Stimulated activated CD8-positive, alpha-beta memory T cell treated with anti-CD3 and anti-CD28 coated beads, Interleukin-12 subunit alpha, Interleukin-12 subunit beta, amount 100 ng/mL, for 1 hour (primary cell): ENCODE results near the gene TTC19.
"Not testable (repeated sequence)": the region's sequence is repeated elsewhere in the genome, so short reads cannot be mapped to it uniquely, and the experiment has no call there.

Experiments
- DNase-seq: peaks from one replicate; pipeline ENCODE4 v3.0.0-alpha.2; 2020; ENCODE audit warnings: low read depth

Gene TTC19

DNA sequence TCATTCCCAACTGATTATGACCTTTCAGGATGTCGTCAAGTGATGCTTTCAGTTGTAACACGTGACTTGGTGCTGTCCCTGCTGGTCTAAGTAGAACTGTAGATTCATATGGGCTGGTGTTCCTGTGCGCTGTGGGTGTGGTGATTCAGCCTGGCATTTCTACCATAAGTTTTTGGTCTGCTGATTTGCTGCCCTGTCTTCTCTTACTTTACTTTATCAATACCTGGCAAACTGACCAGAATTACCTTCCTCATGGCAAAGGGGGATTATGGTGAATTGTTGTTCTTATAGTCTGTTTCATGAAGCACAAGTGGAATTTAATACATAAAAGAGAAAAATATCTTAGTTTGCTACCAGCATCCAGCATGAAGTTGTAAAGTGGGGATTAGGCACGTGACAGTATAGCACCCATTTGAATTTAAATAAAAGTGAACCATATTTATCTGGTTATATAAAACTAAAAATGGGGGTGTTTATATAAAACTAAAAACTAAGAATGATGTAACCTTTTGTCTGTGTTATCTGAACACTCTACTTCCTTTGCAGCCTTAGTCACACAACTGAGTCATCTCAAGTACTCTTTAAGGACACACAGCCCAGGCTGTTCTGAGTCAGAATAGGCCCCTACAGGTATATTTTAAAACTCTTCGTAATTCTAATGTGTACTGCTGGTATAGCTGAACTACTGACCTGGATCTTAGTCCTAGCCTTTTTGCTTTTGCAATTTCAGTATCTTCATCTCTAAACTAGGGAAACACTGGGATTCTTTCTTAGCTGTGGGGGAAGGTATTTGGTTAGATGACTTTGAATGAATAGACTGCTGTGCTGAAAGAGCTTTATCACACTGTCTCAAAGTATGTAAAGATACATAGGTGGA lies 28.3 kb downstream of the TTC19 start:
- peak; percentile 8 for DNase-seq

GRCh38 chr17:16033729-16034349 lies 34.2 kb downstream of the TTC19 start:
- DNase-seq = no peak

- DNase-seq = no peak
Observed at GRCh38 chr17:16036261-16036660, 36.6 kb downstream of the TTC19 start.

DNA sequence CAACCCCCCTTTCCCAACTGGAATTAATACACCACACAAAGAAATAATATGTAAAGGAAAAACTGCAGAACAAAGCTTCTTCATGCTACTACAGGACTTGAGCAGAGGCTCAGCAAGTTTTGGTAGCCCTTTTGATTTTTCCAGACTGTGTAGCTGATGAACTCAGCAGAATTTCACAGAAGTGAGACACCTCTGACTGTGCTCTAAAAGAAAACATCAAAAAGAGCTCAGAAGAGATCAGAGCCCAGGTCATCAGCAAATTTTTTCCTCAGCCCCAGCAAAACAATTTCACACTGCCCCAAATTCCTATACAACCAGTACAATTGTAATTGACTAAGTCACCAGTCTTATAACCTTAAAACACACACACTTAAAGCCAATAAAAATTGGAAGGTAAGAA lies 38.0 kb downstream of the TTC19 start:
- no peak for DNase-seq

DNA sequence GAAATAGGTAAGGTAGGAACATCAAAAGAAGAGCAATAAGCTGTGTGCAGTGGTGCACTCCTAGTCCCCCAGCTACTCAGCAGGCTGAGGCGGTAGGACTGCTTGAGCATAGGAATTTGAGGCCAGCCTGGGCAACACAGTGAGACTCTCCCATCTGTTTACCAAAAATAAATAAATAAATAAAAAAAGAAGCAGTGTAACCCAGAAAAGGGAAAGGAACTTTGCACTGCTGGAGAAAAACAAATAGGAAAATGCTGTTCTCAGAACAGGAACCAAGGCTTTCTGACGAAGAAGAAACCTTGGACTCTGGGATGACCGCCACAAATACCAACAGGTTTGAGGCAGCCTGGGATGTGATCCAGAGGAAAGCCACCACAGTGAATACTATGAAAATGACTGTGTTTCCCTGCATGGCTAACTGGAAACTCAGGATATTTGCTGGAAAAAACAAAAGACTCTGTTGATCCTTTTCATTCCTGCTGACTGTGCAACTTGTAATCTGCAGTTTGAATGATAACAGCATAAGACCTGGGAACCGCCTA lies 41.2 kb downstream of the TTC19 start:
- DNase-seq = no peak

- DNase-seq = no peak
Observed at GRCh38 chr17:16044487-16044886, 44.9 kb downstream of the TTC19 start.

- no peak for DNase-seq
Observed at GRCh38 chr17:16046966-16047365, 47.3 kb downstream of the TTC19 start.

DNA sequence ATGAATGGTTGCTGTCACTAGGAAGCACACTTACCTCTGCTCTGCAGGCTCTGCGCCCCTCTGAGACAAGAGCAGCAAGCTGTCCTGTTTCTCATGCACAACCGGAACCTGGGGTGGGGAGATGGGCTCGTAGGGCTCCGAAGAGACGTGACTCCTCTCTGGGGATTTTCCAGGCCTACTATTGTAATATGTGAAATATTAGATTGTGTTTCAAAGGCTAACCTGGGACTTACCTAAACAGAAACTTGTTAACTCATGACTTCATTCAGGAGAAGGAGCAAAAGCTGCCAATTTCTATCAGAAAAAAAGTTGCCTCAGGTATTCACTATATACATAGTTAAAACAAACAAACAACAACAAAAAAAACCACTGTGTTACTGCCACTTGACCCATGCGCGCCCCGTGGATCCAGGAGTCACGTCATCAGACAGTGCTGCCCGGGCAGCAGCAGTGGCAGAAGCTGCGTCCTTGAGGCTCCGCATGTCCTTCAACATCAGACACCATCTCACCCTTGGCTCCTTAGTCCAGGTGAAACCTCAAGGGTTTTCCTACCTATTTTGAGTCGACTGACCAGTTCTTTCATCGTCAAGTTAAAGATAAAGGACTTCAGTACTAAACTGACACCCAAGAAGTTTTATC lies 49.3 kb downstream of the TTC19 start:
- no peak for DNase-seq

GRCh38 chr17:16050844-16051243 lies 51.2 kb downstream of the TTC19 start:
- no peak for DNase-seq

GRCh38 chr17:16052486-16052885 lies 52.9 kb downstream of the TTC19 start:
- DNase-seq = no peak

DNA sequence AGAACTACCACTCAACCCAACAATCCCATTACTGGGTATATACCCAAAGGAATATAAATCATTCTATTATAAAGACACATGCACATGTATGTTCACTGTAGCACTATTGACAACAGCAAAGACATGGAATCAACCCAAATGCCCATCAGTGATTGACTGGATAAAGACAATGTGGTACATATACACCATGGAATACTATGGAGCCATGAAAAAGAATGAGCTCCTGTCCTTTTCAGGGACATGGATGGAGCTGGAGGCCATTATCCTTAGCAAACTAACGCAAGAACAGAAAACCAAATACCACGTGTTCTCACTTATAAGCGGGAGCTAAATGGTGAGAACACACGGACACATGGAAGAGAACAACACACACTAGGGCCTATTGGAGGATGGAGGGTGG lies 55.5 kb downstream of the TTC19 start:
- DNase-seq = not testable (repeated sequence)

- no peak for DNase-seq
Observed at GRCh38 chr17:16061631-16062030, 62.0 kb downstream of the TTC19 start.

DNA sequence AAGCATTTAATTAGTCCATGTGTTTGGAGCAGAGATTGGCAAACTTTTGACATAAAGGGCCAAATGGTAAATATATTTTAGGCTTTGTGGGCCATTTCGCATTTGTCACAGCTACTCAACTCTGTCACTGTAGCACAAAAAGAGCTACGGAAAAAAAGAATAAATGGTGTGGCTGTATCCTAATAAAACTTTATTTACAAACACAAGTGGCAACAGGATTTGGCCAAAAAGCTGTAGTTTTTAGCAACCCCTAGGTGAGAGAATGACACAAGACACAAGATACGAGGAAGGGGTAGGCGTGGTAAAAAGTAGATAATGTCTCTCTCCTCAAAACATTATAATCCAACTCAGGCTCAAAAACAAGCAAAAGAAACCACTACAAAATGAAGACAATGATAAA lies 66.5 kb downstream of the TTC19 start:
- DNase-seq = no peak

- DNase-seq = no peak
Observed at GRCh38 chr17:16068323-16068722, 68.7 kb downstream of the TTC19 start.

DNA sequence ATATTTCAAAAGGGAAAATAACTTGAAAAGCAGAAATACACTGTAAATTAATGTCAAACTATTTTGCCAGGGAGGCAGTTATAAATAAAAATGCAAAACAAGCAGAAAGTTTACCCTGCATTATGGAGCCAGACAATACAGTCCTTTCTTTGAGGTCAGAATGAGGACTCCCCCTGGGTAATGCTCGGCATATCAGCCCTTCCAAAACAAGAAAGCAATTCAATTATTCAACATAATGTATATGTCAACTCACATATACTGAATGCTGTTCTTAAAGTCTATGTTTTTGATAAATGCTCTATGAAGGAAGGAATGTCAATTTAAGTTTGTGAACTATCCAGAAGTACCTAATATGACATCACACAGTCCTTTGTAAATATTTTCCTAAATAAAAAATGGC lies 72.4 kb downstream of the TTC19 start:
- no peak for DNase-seq

GRCh38 chr17:16073845-16074244 lies 74.2 kb downstream of the TTC19 start:
- no peak for DNase-seq

DNA sequence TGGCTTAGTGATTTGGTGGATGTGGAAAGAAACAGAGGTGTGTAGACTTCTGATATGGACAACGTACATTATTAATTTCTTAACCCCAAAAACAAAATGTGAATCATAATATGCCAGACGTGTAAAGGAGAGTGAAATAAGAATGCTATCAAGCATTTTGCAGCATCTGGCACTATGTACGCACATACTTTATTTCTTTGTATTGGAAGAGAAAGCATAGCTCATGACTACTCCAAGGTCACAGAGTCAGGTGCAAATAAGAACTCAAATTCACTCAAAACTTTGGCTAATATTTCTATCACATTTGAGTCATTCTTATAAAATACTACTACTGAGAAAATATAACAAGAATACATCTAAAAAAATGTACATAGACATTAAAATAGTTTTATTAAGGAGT lies 74.8 kb downstream of the TTC19 start:
- DNase-seq = no peak

DNA sequence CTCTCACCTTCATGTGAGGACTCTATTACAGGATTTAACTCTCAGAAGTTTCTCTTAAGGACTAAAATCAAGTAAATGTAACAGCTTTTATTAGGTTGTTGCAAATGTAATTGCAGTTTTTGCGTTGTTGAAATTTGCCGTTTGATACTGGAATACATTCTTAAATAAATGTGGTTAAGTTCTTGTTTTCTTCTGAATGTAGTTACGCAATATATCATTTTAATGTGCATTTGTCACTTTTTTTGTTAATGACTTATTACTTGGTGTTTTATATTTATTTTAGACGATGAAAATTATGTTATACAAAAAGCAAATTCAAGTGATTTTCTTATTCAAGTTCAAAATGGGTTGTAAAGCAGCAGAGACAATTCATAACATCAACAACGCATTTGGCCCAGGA lies 76.3 kb downstream of the TTC19 start:
- DNase-seq = no peak
